ENCODE results near the gene FAM184B.

FAM184B gene

GRCh38 chr4:17630228-17630627 lies 151.2 kb downstream of the FAM184B start:
- Histone ChIP-seq H2BK5ac (ENCODE audit: low read depth, low read length, poor library complexity, severe bottlenecking) (no peak overlapping the region), H3K14ac (ENCODE audit: low read length in 2 of 2) (no peak overlapping the region), H4K8ac (ENCODE audit: low read length) (no peak overlapping the region), H3K9me3 (ENCODE audit: control insufficient read depth, low read length) (no peaks in the 10 kb centered on the region), H4K91ac (ENCODE audit: low read length) (no peak overlapping the region), H2BK15ac (ENCODE audit: low read depth, poor library complexity, severe bottlenecking) (no peak overlapping the region), H3K4ac (ENCODE audit: low read depth in 1 of 2, low read length in 2 of 2) (no peak overlapping the region), H3K9ac (ENCODE audit: low read length) (no peak overlapping the region), H2BK12ac (ENCODE audit: low read length in 2 of 2) (no peak overlapping the region), H3K4me2 (ENCODE audit: low read length, poor library complexity, severe bottlenecking) (no peak overlapping the region), H3K27me3 (ENCODE audit: control insufficient read depth in 1 of 2, insufficient read depth in 1 of 2, low read length in 2 of 2) (no peaks in the 10 kb centered on the region), H2AFZ (ENCODE audit: low read depth, low read length) (no peak overlapping the region), H3K36me3 (ENCODE audit: control insufficient read depth in 1 of 2, insufficient read depth in 2 of 2, low read depth in 1 of 2, low read length in 2 of 2) (peaks cover 45 to 97% of the 10 kb centered on the region in 2 experiments), H3K79me1 (replicated peaks; ENCODE audit: low read length, poor library complexity, severe bottlenecking) (peaks cover 36% of the 10 kb centered on the region), H3K23ac (ENCODE audit: low read length in 2 of 2) (no peak overlapping the region), H3K4me1 (ENCODE audit: control insufficient read depth, insufficient read depth, low read depth, low read length) (no peaks in the 10 kb centered on the region), H3K27ac (ENCODE audit: low read length, poor library complexity, severe bottlenecking) (no peak overlapping the region), H3K18ac (ENCODE audit: low read depth in 1 of 2, low read length in 2 of 2) (no peak overlapping the region), H3K4me3 (ENCODE audit: insufficient read depth in 1 of 2, low read depth in 1 of 2, low read length in 2 of 2) (no peak overlapping the region), H2AK5ac (ENCODE audit: low read length, severe bottlenecking) (no peak overlapping the region), H2BK120ac (ENCODE audit: low read depth, low read length) (no peak overlapping the region)
- WGBS, result over 99% methylated on average over 4 of the region's 4 CpGs
- DNase-seq, result no peak

DNA sequence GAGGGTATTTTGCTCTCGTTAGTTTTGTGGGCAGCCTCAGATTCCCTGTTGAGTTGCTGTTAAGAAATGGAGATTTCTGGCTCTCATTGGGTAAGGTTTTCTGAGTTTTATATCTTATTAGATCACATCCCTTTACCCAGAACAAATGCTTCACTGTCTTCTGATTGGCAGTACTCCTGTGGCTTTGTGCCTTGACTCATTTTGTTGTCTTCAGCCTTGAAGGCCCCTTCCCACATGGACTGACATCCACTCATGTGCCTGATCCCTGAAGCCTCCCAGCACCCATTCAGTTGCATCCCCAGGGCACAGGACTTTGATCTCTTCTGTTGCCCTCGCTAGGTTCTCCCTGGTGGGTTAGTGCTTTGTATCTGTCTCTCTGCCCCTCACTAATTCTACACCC lies 156.6 kb downstream of the FAM184B start:
- no peak overlapping the region for H2BK12ac ChIP-seq (ENCODE audit: low read length in 2 of 2)
- no peak overlapping the region for H2BK5ac ChIP-seq (ENCODE audit: low read depth, low read length, poor library complexity, severe bottlenecking)
- no peaks in the 10 kb centered on the region for H3K9me3 ChIP-seq (ENCODE audit: control insufficient read depth, low read length)
- H3K14ac ChIP-seq (ENCODE audit: low read length in 2 of 2), result no peak overlapping the region
- H3K79me1 ChIP-seq (replicated peaks; ENCODE audit: low read length, poor library complexity, severe bottlenecking), result peaks cover 38% of the 10 kb centered on the region
- H2AK5ac ChIP-seq (ENCODE audit: low read length, severe bottlenecking), result no peak overlapping the region
- no peak overlapping the region for H2BK120ac ChIP-seq (ENCODE audit: low read depth, low read length)
- H3K27ac ChIP-seq (ENCODE audit: low read length, poor library complexity, severe bottlenecking), result no peak overlapping the region
- H3K4me2 ChIP-seq (ENCODE audit: low read length, poor library complexity, severe bottlenecking), result no peak overlapping the region
- no peak overlapping the region for H4K91ac ChIP-seq (ENCODE audit: low read length)
- H3K36me3 ChIP-seq (ENCODE audit: control insufficient read depth in 1 of 2, insufficient read depth in 2 of 2, low read depth in 1 of 2, low read length in 2 of 2), result peaks cover 58 to 97% of the 10 kb centered on the region in 2 experiments
- H3K23ac ChIP-seq (ENCODE audit: low read length in 2 of 2), result no peak overlapping the region
- no peak overlapping the region for H3K18ac ChIP-seq (ENCODE audit: low read depth in 1 of 2, low read length in 2 of 2)
- no peaks in the 10 kb centered on the region for H3K27me3 ChIP-seq (ENCODE audit: control insufficient read depth in 1 of 2, insufficient read depth in 1 of 2, low read length in 2 of 2)
- H3K4me1 ChIP-seq (ENCODE audit: control insufficient read depth, insufficient read depth, low read depth, low read length), result no peaks in the 10 kb centered on the region
- H3K4ac ChIP-seq (ENCODE audit: low read depth in 1 of 2, low read length in 2 of 2), result no peak overlapping the region
- no peak overlapping the region for H2AFZ ChIP-seq (ENCODE audit: low read depth, low read length)
- no peak overlapping the region for H3K9ac ChIP-seq (ENCODE audit: low read length)
- H3K4me3 ChIP-seq (ENCODE audit: insufficient read depth in 1 of 2, low read depth in 1 of 2, low read length in 2 of 2), result no peak overlapping the region
- H4K8ac ChIP-seq (ENCODE audit: low read length), result no peak overlapping the region
- H2BK15ac ChIP-seq (ENCODE audit: low read depth, poor library complexity, severe bottlenecking), result no peak overlapping the region
- WGBS, result 100% methylated on average over 1 of the region's 2 CpGs
- no peak for DNase-seq

GRCh38 chr4:17623451-17624001 lies 157.9 kb downstream of the FAM184B start:
- no peak overlapping the region for H3K27ac ChIP-seq (ENCODE audit: low read length, poor library complexity, severe bottlenecking)
- H2BK12ac ChIP-seq (ENCODE audit: low read length in 2 of 2), result no peak overlapping the region
- peaks cover 33% of the 10 kb centered on the region for H3K79me1 ChIP-seq (replicated peaks; ENCODE audit: low read length, poor library complexity, severe bottlenecking)
- H2BK15ac ChIP-seq (ENCODE audit: low read depth, poor library complexity, severe bottlenecking), result no peak overlapping the region
- no peak overlapping the region for H2BK120ac ChIP-seq (ENCODE audit: low read depth, low read length)
- H3K18ac ChIP-seq (ENCODE audit: low read depth in 1 of 2, low read length in 2 of 2), result no peak overlapping the region
- no peaks in the 10 kb centered on the region for H3K27me3 ChIP-seq (ENCODE audit: control insufficient read depth in 1 of 2, insufficient read depth in 1 of 2, low read length in 2 of 2)
- no peak overlapping the region for H3K4ac ChIP-seq (ENCODE audit: low read depth in 1 of 2, low read length in 2 of 2)
- no peak for DNase-seq
- H2AK5ac ChIP-seq (ENCODE audit: low read length, severe bottlenecking), result no peak overlapping the region
- peaks cover 5% of the 10 kb centered on the region for H3K4me1 ChIP-seq (ENCODE audit: control insufficient read depth, insufficient read depth, low read depth, low read length)
- no peak overlapping the region for H3K14ac ChIP-seq (ENCODE audit: low read length in 2 of 2)
- no peak overlapping the region for H2AFZ ChIP-seq (ENCODE audit: low read depth, low read length)
- H4K8ac ChIP-seq (ENCODE audit: low read length), result no peak overlapping the region
- H4K91ac ChIP-seq (ENCODE audit: low read length), result no peak overlapping the region
- no peak overlapping the region for H2BK5ac ChIP-seq (ENCODE audit: low read depth, low read length, poor library complexity, severe bottlenecking)
- H3K36me3 ChIP-seq (ENCODE audit: control insufficient read depth in 1 of 2, insufficient read depth in 2 of 2, low read depth in 1 of 2, low read length in 2 of 2), result peaks cover 51 to 92% of the 10 kb centered on the region in 2 experiments
- no peak overlapping the region for H3K4me3 ChIP-seq (ENCODE audit: insufficient read depth in 1 of 2, low read depth in 1 of 2, low read length in 2 of 2)
- H3K9me3 ChIP-seq (ENCODE audit: control insufficient read depth, low read length), result no peaks in the 10 kb centered on the region
- H3K4me2 ChIP-seq (ENCODE audit: low read length, poor library complexity, severe bottlenecking), result no peak overlapping the region
- 94% methylated on average over 6 of the region's 7 CpGs for WGBS
- no peak overlapping the region for H3K23ac ChIP-seq (ENCODE audit: low read length in 2 of 2)
- H3K9ac ChIP-seq (ENCODE audit: low read length), result no peak overlapping the region

GRCh38 chr4:17619416-17620105 lies 161.9 kb downstream of the FAM184B start:
- H3K27me3 ChIP-seq (ENCODE audit: control insufficient read depth in 1 of 2, insufficient read depth in 1 of 2, low read length in 2 of 2), result no peaks in the 10 kb centered on the region
- H2AK5ac ChIP-seq (ENCODE audit: low read length, severe bottlenecking), result no peak overlapping the region
- H4K91ac ChIP-seq (ENCODE audit: low read length), result no peak overlapping the region
- no peak overlapping the region for H2BK12ac ChIP-seq (ENCODE audit: low read length in 2 of 2)
- H3K4me1 ChIP-seq (ENCODE audit: control insufficient read depth, insufficient read depth, low read depth, low read length), result peaks cover 17% of the 10 kb centered on the region
- 91% methylated on average over 5 of the region's 7 CpGs for WGBS
- H3K36me3 ChIP-seq (ENCODE audit: control insufficient read depth in 1 of 2, insufficient read depth in 2 of 2, low read depth in 1 of 2, low read length in 2 of 2), result peaks cover 33 to 76% of the 10 kb centered on the region in 2 experiments
- H3K4ac ChIP-seq (ENCODE audit: low read depth in 1 of 2, low read length in 2 of 2), result no peak overlapping the region
- no peak overlapping the region for H3K18ac ChIP-seq (ENCODE audit: low read depth in 1 of 2, low read length in 2 of 2)
- no peak overlapping the region for H4K8ac ChIP-seq (ENCODE audit: low read length)
- peak overlapping the region in 1 of 2 experiments; percentile 93 for H3K23ac ChIP-seq (ENCODE audit: low read length in 2 of 2)
- peak; percentile 12 for DNase-seq
- H3K4me3 ChIP-seq (ENCODE audit: insufficient read depth in 1 of 2, low read depth in 1 of 2, low read length in 2 of 2), result peak overlapping the region in 1 of 2 experiments; percentile 36
- no peak overlapping the region for H2BK120ac ChIP-seq (ENCODE audit: low read depth, low read length)
- H2AFZ ChIP-seq (ENCODE audit: low read depth, low read length), result no peak overlapping the region
- no peak overlapping the region for H3K14ac ChIP-seq (ENCODE audit: low read length in 2 of 2)
- H3K4me2 ChIP-seq (ENCODE audit: low read length, poor library complexity, severe bottlenecking), result no peak overlapping the region
- H3K9me3 ChIP-seq (ENCODE audit: control insufficient read depth, low read length), result no peaks in the 10 kb centered on the region
- H3K9ac ChIP-seq (ENCODE audit: low read length), result peak overlapping the region; percentile 71
- no peak overlapping the region for H2BK5ac ChIP-seq (ENCODE audit: low read depth, low read length, poor library complexity, severe bottlenecking)
- no peak overlapping the region for H3K27ac ChIP-seq (ENCODE audit: low read length, poor library complexity, severe bottlenecking)
- no peak overlapping the region for H2BK15ac ChIP-seq (ENCODE audit: low read depth, poor library complexity, severe bottlenecking)
- peaks cover 15% of the 10 kb centered on the region for H3K79me1 ChIP-seq (replicated peaks; ENCODE audit: low read length, poor library complexity, severe bottlenecking)
